HG03521 (cell line): ENCODE measurements around the gene STAU1.
"Not testable (repeated sequence)": the region's sequence is repeated elsewhere in the genome, so short reads cannot be mapped to it uniquely, and the experiment has no call there.

ENCODE experiments used
- ATAC-seq: cut with Tn5 transposase; IDR thresholded peaks from one replicate; pipeline ENCODE4 v1.9.1; 2021; ENCODE audit warnings: mild to moderate bottlenecking, moderate library complexity; ENCODE audit not compliant: unreplicated experiment

Gene STAU1

DNA sequence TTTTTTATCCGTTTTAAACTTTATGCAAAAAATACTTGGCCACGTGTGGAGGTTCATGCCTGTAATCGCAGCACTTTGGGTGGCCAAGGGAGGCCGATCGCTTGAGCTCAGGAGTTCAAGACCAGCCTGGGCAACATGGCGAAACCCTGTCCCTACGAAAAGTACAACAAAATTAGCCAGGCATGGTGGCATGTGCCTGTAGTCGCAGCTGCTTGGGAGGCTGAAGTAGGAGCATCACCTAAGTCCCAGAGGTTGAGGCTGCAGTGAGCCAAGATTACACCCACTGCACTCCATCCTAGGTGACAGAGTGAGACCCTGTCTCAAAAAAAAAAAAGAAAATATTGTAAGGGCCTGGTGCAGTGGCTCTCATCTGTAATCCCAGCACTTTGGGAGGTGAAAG is 97.0 kb downstream of the STAU1 start:
- ATAC-seq, result no peak

DNA sequence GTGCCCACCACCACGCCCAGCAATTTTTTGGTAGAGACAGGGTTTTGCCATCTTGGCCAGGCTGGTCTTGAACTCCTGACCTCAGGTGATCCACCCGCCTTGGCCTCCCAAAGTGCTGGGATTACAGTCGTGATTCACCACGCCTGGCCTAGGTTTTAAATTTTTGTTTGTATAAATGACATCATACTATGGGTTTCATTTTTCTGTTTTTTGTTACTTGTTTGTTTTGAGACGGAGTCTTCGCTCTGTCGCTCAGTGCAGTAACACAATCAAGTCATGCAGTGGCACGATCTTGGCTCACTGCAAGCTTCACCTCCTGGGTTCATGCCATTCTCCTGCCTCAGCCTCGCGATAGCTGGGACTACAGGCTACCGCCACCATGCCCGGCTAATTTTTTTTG is 105.8 kb downstream of the STAU1 start:
- not testable (repeated sequence) for ATAC-seq

DNA sequence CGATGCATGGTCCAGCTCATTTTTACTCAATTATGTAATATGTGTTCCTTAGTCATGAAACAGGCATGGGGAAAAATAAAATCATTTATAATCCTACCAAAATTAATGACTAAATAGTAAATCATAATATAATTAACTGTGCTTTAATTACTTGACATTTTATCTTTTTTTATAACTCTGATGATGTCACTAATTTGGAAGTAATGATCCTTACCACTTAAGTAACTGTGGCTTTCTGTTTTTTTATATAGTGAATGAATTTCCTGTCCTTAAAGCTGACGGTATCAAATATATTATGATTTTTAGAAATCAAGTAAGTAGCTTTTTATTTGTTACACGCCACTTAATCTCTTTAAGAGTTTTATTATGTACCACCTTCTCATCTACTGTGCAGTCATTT is 109.8 kb downstream of the STAU1 start:
- no peak for ATAC-seq

- no peak for ATAC-seq
These were observed 113.6 kb downstream of the STAU1 start for GRCh38 chr20:49074521-49074920.
